ENCODE data around the gene CDH2.

The CDH2 gene

GRCh38 chr18:28176948-28177827 is at the start of gene CDH2:
Gene CDH2, minus strand, starts transcription at chr18:28177130. Its CDS starts 108 bp downstream, at chr18:28177022.
- DNase-seq: no peak

- no peak for DNase-seq
Observed at GRCh38 chr18:28212060-28212459, 35.1 kb upstream of the CDH2 start.

GRCh38 chr18:28208712-28209265 is 31.9 kb upstream of the CDH2 start:
- no peak for DNase-seq

- DNase-seq: no peak
Observed at GRCh38 chr18:28208268-28208667, 31.3 kb upstream of the CDH2 start.

GRCh38 chr18:28204154-28204553 is 27.2 kb upstream of the CDH2 start:
- no peak for DNase-seq

GRCh38 chr18:28201056-28201455 is 24.1 kb upstream of the CDH2 start:
- DNase-seq: no peak

- DNase-seq: no peak
Observed at GRCh38 chr18:28198620-28199019, 21.7 kb upstream of the CDH2 start.

- DNase-seq: no peak
Observed at GRCh38 chr18:28193177-28193778, 16.3 kb upstream of the CDH2 start.

GRCh38 chr18:28189400-28190239 is 12.7 kb upstream of the CDH2 start:
- no peak for DNase-seq

GRCh38 chr18:28185121-28185520 is 8.2 kb upstream of the CDH2 start:
- no peak for DNase-seq

- DNase-seq: no peak
Observed at GRCh38 chr18:28183418-28184078, 6.6 kb upstream of the CDH2 start.

- no peak for DNase-seq
Observed at GRCh38 chr18:28181616-28182015, 4.7 kb upstream of the CDH2 start.

- DNase-seq: no peak
Observed at GRCh38 chr18:28178720-28179119, 1.8 kb upstream of the CDH2 start.

- DNase-seq: no peak
Observed at GRCh38 chr18:28177828-28178635, 1.1 kb upstream of the CDH2 start.

GRCh38 chr18:28176698-28176947 is 307 bp downstream of the CDH2 start:
- no peak for DNase-seq

- DNase-seq: no peak
Observed at GRCh38 chr18:28175930-28176697, 816 bp downstream of the CDH2 start.

GRCh38 chr18:28175150-28175929 is 1.6 kb downstream of the CDH2 start:
- no peak for DNase-seq

GRCh38 chr18:28174181-28174905 is 2.6 kb downstream of the CDH2 start:
- DNase-seq: no peak

- no peak for DNase-seq
Observed at GRCh38 chr18:28171837-28172236, 5.1 kb downstream of the CDH2 start.

- DNase-seq: no peak
Observed at GRCh38 chr18:28168725-28169124, 8.2 kb downstream of the CDH2 start.
